ENCODE measurements around the gene FEM1A. TPM values are rescaled to one million over a fixed set of nuclear protein-coding genes. Genes with fewer than 3 reads are reported as not detected.

The FEM1A gene
- total RNA-seq, 4 donors from 2014 or later: 14.1 to 23.9 (median 15.3) TPM

GRCh38 chr19:4806384-4806783, 14.8 kb downstream of the FEM1A start:
- Histone ChIP-seq H3K4me3 (no peak overlapping the region), H3K36me3 (no peaks in the 10 kb centered on the region), H3K9me3 (no peaks in the 10 kb centered on the region), H3K4me1 (peaks cover 0 to 18% (median 0%) of the 10 kb centered on the region in 3 donors), H3K27ac (no peak overlapping the region), H3K27me3 (no peaks in the 10 kb centered on the region)
- ATAC-seq: no peak
- WGBS, 2 donors (ENCODE audit: low coverage in 1 of 2): 83 to 90% methylated on average over 4 to 6 of the region's 6 CpGs
- TF ChIP-seq CTCF (IDR thresholded peaks at IDR 0.05) (no peak), POLR2AphosphoS5 (IDR thresholded peaks at IDR 0.05) (no peak), EP300 (IDR thresholded peaks at IDR 0.05) (no peak), POLR2A (IDR thresholded peaks at IDR 0.05) (no peak)

GRCh38 chr19:4807188-4807587, 15.7 kb downstream of the FEM1A start:
- TF ChIP-seq EP300 (IDR thresholded peaks at IDR 0.05): no peak
- no peak for TF ChIP-seq CTCF (IDR thresholded peaks at IDR 0.05)
- no peak for TF ChIP-seq POLR2AphosphoS5 (IDR thresholded peaks at IDR 0.05)
- TF ChIP-seq POLR2A (IDR thresholded peaks at IDR 0.05): no peak
- no peaks in the 10 kb centered on the region for H3K36me3 ChIP-seq
- no peak overlapping the region for H3K4me3 ChIP-seq
- no peak overlapping the region for H3K27ac ChIP-seq
- H3K4me1 ChIP-seq: peaks cover 0 to 18% (median 2%) of the 10 kb centered on the region in 3 donors
- no peaks in the 10 kb centered on the region for H3K9me3 ChIP-seq
- ATAC-seq: no peak
- WGBS, 2 donors (ENCODE audit: low coverage in 1 of 2): no CpG with 5 or more reads among the region's 6 CpGs
- H3K27me3 ChIP-seq: no peaks in the 10 kb centered on the region

- Histone ChIP-seq H3K9me3 (no peaks in the 10 kb centered on the region), H3K36me3 (peaks cover 0 to 4% of the 10 kb centered on the region in 2 donors), H3K4me1 (peaks cover 0 to 40% (median 17%) of the 10 kb centered on the region in 3 donors), H3K27ac (peak overlapping the region in 2 of 4 donors; percentile 17 to 79), H3K4me3 (no peak overlapping the region), H3K27me3 (no peaks in the 10 kb centered on the region)
- WGBS, 2 donors (ENCODE audit: low coverage in 1 of 2): 72 to 95% methylated on average over 4 to 9 of the region's 12 CpGs
- peak; percentile 48 for ATAC-seq
- TF ChIP-seq EP300 (IDR thresholded peaks at IDR 0.05) (no peak), CTCF (IDR thresholded peaks at IDR 0.05) (peak in 3 of 4 experiments; percentile 78 to 93 (median 85)), POLR2A (IDR thresholded peaks at IDR 0.05) (no peak)
Observed at GRCh38 chr19:4811328-4812131, 20.0 kb downstream of the FEM1A start.

GRCh38 chr19:4814625-4815425, 23.3 kb downstream of the FEM1A start:
- no peak for ATAC-seq
- 61 to 69% methylated on average over 6 to 7 of the region's 7 CpGs for WGBS, 2 donors (ENCODE audit: low coverage in 1 of 2)

More at GRCh38 chr19:4814625-4815425, 23.3 kb downstream of the FEM1A start:
- Histone ChIP-seq H3K27ac (peak overlapping the region in 1 of 4 donors; percentile 59), H3K27me3 (no peaks in the 10 kb centered on the region), H3K4me1 (peaks cover 0 to 31% (median 17%) of the 10 kb centered on the region in 3 donors), H3K36me3 (peaks cover 0 to 37% of the 10 kb centered on the region in 2 donors), H3K9me3 (no peaks in the 10 kb centered on the region), H3K4me3 (no peak overlapping the region)
- TF ChIP-seq CTCF (IDR thresholded peaks at IDR 0.05) (no peak), EP300 (IDR thresholded peaks at IDR 0.05) (no peak), POLR2A (IDR thresholded peaks at IDR 0.05) (no peak), POLR2AphosphoS5 (IDR thresholded peaks at IDR 0.05) (no peak)

Measured in gastroesophageal sphincter (tissue), 4 donors.